A673 (cell line): ENCODE results near the gene LRCH1. TPM values are rescaled to one million over a fixed set of nuclear protein-coding genes. Genes with fewer than 3 reads are reported as not detected.

Source experiments
- BruUV-seq: library from RNA; stranded (reverse); fragments of 400-500 nt; replicated peaks from 2 replicates; lab custom pipeline; 2021; lab: Mats Ljungman, UMichigan
- CTCF ChIA-PET: fragments of 300-600 bp; sonication (Branson Sonifier 250); formaldehyde crosslinking; loops from one replicate; lab custom pipeline; 2022; ENCODE audit warnings: antibody characterized with exemption; lab: Charles Lee
- POLR2A ChIA-PET: fragments of 300-600 bp; sonication (Branson Sonifier 250); formaldehyde crosslinking; loops from one replicate; lab custom pipeline; 2022; ENCODE audit warnings: antibody characterized with exemption; ENCODE audit not compliant: low non-redundant PET; lab: Charles Lee
- DNase-seq: peaks from one replicate; pipeline ENCODE4 v3.0.0-alpha.2; 2015; ENCODE audit warnings: low spot score
- H3K27ac ChIP-seq: fragments of 200-600 bp; sonication (generic); 2 replicates; pipeline ENCODE4 v1.5.1; 2016; ENCODE audit warnings: mixed run types, low read depth, mild to moderate bottlenecking, mixed read lengths, antibody characterized with exemption, low read length; ENCODE audit not compliant: poor library complexity, severe bottlenecking
- H3K27me3 ChIP-seq: fragments of 200-600 bp; sonication (generic); replicated peaks from 2 replicates; pipeline ENCODE4 v1.6.1; 2017; ENCODE audit warnings: mixed run types, low read depth, mild to moderate bottlenecking, mixed read lengths, antibody characterized with exemption, low read length; ENCODE audit not compliant: insufficient read depth, poor library complexity
- H3K36me3 ChIP-seq: fragments of 200-600 bp; sonication (generic); 2 replicates; pipeline ENCODE4 v1.6.1; 2016; ENCODE audit warnings: mixed run types, mild to moderate bottlenecking, mixed read lengths, antibody characterized with exemption, low read length; ENCODE audit not compliant: insufficient read depth, poor library complexity, severe bottlenecking
- H3K4me1 ChIP-seq: fragments of 200-600 bp; sonication (generic); 2 replicates; pipeline ENCODE4 v1.6.1; 2017; ENCODE audit warnings: mixed run types, mild to moderate bottlenecking, mixed read lengths, antibody characterized with exemption, low read length; ENCODE audit not compliant: insufficient read depth, poor library complexity, severe bottlenecking
- H3K4me3 ChIP-seq: fragments of 200-600 bp; sonication (generic); 2 replicates; pipeline ENCODE4 v1.5.1; 2016; ENCODE audit warnings: low read depth, mixed run types, mild to moderate bottlenecking, mixed read lengths, low read length; ENCODE audit not compliant: poor library complexity, severe bottlenecking
- H3K9me3 ChIP-seq: fragments of 200-600 bp; sonication (generic); 2 replicates; pipeline ENCODE4 v1.6.1; 2016; ENCODE audit warnings: mixed run types, low read depth, mild to moderate bottlenecking, mixed read lengths, antibody characterized with exemption, low read length; ENCODE audit not compliant: poor library complexity, severe bottlenecking
- EZH2 ChIP-seq: fragments of 200-600 bp; sonication (generic); IDR thresholded peaks from 2 replicates; pipeline ENCODE4 v1.6.1; 2017; ENCODE audit warnings: borderline replicate concordance, low read depth, mild to moderate bottlenecking, mixed read lengths, antibody characterized with exemption, low read length; ENCODE audit not compliant: poor library complexity, severe bottlenecking
- intact Hi-C: fragments of 100-400 bp; cut with micrococcal nuclease; formaldehyde crosslinking; loops from one replicate; pipeline ENCODE4 v1.10.0; 2022; ENCODE audit not compliant: unreplicated experiment
- total RNA-seq: library from RNA; stranded (reverse); gene quantifications from 2 replicates; pipeline ENCODE4 v1.2.3, GENCODE V29; 2021
- TF ChIP-seq, protein P1 (sequence below): fragments of 300-800, 200-600 bp; sonication (generic); conservative IDR thresholded peaks from 2 replicates; pipeline ENCODE4 v1.5.1; 2017; ENCODE audit warnings: low read depth, mild to moderate bottlenecking, antibody characterized with exemption, low read length, moderate library complexity, mixed read lengths

LRCH1 gene
- total RNA-seq, 1 experiment from 2014 or later, result 25.3 TPM

- no TSS peak for BruUV-seq
- no peaks in the 10 kb centered on the region for H3K36me3 ChIP-seq
- TF ChIP-seq EZH2, result no peak
- TF ChIP-seq, protein P1, sequence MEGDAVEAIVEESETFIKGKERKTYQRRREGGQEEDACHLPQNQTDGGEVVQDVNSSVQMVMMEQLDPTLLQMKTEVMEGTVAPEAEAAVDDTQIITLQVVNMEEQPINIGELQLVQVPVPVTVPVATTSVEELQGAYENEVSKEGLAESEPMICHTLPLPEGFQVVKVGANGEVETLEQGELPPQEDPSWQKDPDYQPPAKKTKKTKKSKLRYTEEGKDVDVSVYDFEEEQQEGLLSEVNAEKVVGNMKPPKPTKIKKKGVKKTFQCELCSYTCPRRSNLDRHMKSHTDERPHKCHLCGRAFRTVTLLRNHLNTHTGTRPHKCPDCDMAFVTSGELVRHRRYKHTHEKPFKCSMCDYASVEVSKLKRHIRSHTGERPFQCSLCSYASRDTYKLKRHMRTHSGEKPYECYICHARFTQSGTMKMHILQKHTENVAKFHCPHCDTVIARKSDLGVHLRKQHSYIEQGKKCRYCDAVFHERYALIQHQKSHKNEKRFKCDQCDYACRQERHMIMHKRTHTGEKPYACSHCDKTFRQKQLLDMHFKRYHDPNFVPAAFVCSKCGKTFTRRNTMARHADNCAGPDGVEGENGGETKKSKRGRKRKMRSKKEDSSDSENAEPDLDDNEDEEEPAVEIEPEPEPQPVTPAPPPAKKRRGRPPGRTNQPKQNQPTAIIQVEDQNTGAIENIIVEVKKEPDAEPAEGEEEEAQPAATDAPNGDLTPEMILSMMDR, result no peak
- DNase-seq, result no peak
- H3K4me3 ChIP-seq, result no peak overlapping the region
- peaks cover 20% of the 10 kb centered on the region for H3K4me1 ChIP-seq
- H3K27me3 ChIP-seq, result no peaks in the 10 kb centered on the region
- H3K27ac ChIP-seq, result no peak overlapping the region
- ChIA-PET CTCF (no interaction called here), POLR2A (no interaction called here)
- no peaks in the 10 kb centered on the region for H3K9me3 ChIP-seq
- intact Hi-C loops, result no loop called here
Observed at GRCh38 chr13:46535002-46535401, 18.0 kb upstream of the LRCH1 start.

- ChIA-PET CTCF (no interaction called here), POLR2A (no interaction called here)
- Histone ChIP-seq H3K27me3 (no peaks in the 10 kb centered on the region), H3K36me3 (no peaks in the 10 kb centered on the region), H3K27ac (no peak overlapping the region), H3K4me1 (peaks cover 12% of the 10 kb centered on the region), H3K9me3 (no peaks in the 10 kb centered on the region), H3K4me3 (no peak overlapping the region)
- no peak for TF ChIP-seq EZH2
- TF ChIP-seq, protein P1, result no peak
- DNase-seq, result no peak
- BruUV-seq, result no TSS peak
- intact Hi-C loops, result no loop called here
Observed at GRCh38 chr13:46535825-46536224, 17.1 kb upstream of the LRCH1 start.

DNA sequence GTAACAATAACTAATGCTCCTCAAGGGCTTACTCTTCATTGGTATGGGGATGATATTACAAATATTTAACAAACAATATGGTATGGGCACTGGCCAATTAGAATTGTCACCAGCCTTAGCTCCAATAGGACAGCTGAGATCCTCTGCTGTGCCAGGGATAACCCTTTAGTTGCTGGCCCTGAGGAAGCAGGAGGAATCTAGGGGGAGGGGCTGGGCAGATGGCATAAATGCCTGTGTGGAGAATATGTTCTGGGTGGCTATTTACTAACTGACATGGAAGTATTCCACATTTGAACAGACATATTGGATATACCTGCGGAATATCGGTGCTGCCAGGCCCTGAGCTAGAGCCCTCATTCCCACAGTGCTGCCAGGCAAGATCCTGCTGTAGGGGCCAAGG, 16.6 kb upstream of the LRCH1 start:
- TF ChIP-seq, protein P1, result no peak
- no peak for TF ChIP-seq EZH2
- no peak overlapping the region for H3K27ac ChIP-seq
- DNase-seq, result no peak
- H3K36me3 ChIP-seq, result no peaks in the 10 kb centered on the region
- no peaks in the 10 kb centered on the region for H3K27me3 ChIP-seq
- BruUV-seq, result no TSS peak
- ChIA-PET POLR2A (interaction anchor here (0.6 kb wide), 1 partner anchor 1118 kb away, joined by 7 read pairs; no protein-coding TSS in a partner anchor), CTCF (no interaction called here)
- peaks cover 7% of the 10 kb centered on the region for H3K4me1 ChIP-seq
- H3K4me3 ChIP-seq, result no peak overlapping the region
- intact Hi-C loops, result no loop called here
- H3K9me3 ChIP-seq, result no peaks in the 10 kb centered on the region
